Breast epithelium (tissue), 4 donors: ENCODE data around the gene LAIR2. TPM values are rescaled to one million over a fixed set of nuclear protein-coding genes. Genes with fewer than 3 reads are reported as not detected.
"Not testable (repeated sequence)": the region's sequence is repeated elsewhere in the genome, so short reads cannot be mapped to it uniquely, and the experiment has no call there.

Experiments used
- DNase-seq, 2 donors: peaks; one replicate each; pipeline ENCODE4 v3.0.0-alpha.2; 2019; ENCODE audit warnings: low spot score in 2 of 2
- H3K27ac ChIP-seq, 2 donors: fragments of 200-600 bp; sonication (generic) in 1 of 2; one replicate each; pipeline ENCODE4 v1.5.1; 2016 to 2019; ENCODE audit warnings: mild to moderate bottlenecking in 1 of 2
- H3K27me3 ChIP-seq, 2 donors: fragments of 200-600 bp; sonication (generic) in 1 of 2; one replicate each; pipeline versions ENCODE4 v1.5.1 to v1.6.0; 2017 to 2019; ENCODE audit warnings: control low read depth in 1 of 2, mild to moderate bottlenecking in 1 of 2
- H3K36me3 ChIP-seq: fragments of 200-600 bp; one replicate; pipeline ENCODE4 v1.5.1; 2019
- H3K4me1 ChIP-seq, 2 donors: fragments of 200-600 bp; sonication (generic); one replicate each; pipeline ENCODE4 v1.5.1; 2016 to 2019; ENCODE audit warnings: control low read depth in 1 of 2
- H3K4me3 ChIP-seq, 3 donors: fragments of 200-600 bp; sonication (generic); 1 replicate in 2 of 3; 2 replicates in 1 of 3; pipeline ENCODE4 v1.5.1; 2016 to 2019; ENCODE audit warnings: mild to moderate bottlenecking in 3 of 3, moderate library complexity in 2 of 3
- H3K9me3 ChIP-seq, 2 donors: fragments of 200-600 bp; sonication (generic) in 1 of 2; one replicate each; pipeline ENCODE4 v1.5.1; 2016 to 2019; ENCODE audit warnings: control low read depth in 1 of 2
- POLR2A ChIP-seq: fragments of 450-650 bp; IDR thresholded peaks from one replicate; pipeline ENCODE4 v1.6.1; 2016; ENCODE audit warnings: antibody characterized with exemption, mild to moderate bottlenecking, moderate library complexity
- POLR2AphosphoS5 ChIP-seq, 3 donors: sonication (generic); formaldehyde crosslinking; IDR thresholded peaks; one replicate each; pipeline ENCODE4 v1.6.1; 2017; ENCODE audit warnings: antibody characterized with exemption in 3 of 3
- intact Hi-C: fragments of 100-400 bp; cut with DNase I; formaldehyde crosslinking; loops from one replicate; pipeline ENCODE4 v1.15.1; 2023; ENCODE audit warnings: low total_unique reads
- total RNA-seq, 3 donors: library from RNA; depleted of rRNA; stranded (reverse); fragments of >200 nt; gene quantifications; one replicate each; pipeline ENCODE4 v1.1.0, GENCODE V29; 2016
- TF ChIP-seq, protein P1 (sequence below), 3 donors: fragments of 450-650 bp; IDR thresholded peaks; one replicate each; pipeline ENCODE4 v1.5.1; 2016 to 2017; ENCODE audit warnings: antibody characterized with exemption in 3 of 3, mild to moderate bottlenecking in 3 of 3, moderate library complexity in 3 of 3

LAIR2 gene
- total RNA-seq, 3 donors from 2014 or later, result not detected

DNA sequence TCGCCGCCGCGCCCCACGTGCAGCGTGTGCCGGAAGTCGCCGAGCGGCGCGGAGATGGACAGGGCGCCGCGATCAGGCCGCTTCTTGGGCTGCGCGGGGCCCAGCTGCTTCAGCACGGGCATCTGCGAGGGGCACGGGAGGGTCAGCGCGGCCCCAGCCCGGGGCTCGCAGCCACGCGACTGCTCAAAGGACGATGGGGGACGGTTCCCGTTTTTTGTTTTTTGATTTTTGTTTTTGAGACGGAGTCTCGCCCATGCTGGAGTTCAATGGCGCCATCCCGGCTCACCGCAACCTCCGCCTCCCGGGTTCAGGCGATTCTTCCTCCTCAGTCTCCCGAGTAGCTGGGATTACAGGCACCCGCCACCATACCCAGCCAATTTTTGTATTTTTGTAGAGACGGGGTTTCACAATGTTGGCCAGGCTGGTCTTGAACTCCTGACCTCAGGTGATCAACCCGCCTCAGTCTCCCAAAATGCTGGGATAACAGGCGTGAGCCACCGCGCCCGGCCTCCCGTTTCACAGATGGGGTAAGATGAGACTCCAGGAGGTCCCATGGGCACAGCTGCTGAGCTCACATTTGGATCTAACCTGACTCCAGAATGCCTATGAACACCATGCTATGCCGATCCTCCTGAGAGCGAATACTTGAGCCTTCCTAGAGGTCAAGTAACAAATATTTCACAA, 37.1 kb upstream of the LAIR2 start:
- TF ChIP-seq, protein P1, sequence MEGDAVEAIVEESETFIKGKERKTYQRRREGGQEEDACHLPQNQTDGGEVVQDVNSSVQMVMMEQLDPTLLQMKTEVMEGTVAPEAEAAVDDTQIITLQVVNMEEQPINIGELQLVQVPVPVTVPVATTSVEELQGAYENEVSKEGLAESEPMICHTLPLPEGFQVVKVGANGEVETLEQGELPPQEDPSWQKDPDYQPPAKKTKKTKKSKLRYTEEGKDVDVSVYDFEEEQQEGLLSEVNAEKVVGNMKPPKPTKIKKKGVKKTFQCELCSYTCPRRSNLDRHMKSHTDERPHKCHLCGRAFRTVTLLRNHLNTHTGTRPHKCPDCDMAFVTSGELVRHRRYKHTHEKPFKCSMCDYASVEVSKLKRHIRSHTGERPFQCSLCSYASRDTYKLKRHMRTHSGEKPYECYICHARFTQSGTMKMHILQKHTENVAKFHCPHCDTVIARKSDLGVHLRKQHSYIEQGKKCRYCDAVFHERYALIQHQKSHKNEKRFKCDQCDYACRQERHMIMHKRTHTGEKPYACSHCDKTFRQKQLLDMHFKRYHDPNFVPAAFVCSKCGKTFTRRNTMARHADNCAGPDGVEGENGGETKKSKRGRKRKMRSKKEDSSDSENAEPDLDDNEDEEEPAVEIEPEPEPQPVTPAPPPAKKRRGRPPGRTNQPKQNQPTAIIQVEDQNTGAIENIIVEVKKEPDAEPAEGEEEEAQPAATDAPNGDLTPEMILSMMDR (IDR thresholded peaks at IDR 0.05), result no peak
- no peak for TF ChIP-seq POLR2AphosphoS5 (IDR thresholded peaks at IDR 0.05)
- TF ChIP-seq POLR2A, result no peak
- Histone ChIP-seq H3K36me3 (peaks cover 8% of the 10 kb centered on the region), H3K27ac (peak overlapping the region; percentile 40 to 98), H3K27me3 (no peaks in the 10 kb centered on the region), H3K4me3 (peak overlapping the region in 2 of 3 donors; percentile 71 to 82), H3K9me3 (no peaks in the 10 kb centered on the region), H3K4me1 (peaks cover 0 to 11% of the 10 kb centered on the region in 2 donors)
- DNase-seq, result no peak
- intact Hi-C loops, result no loop called here

DNA sequence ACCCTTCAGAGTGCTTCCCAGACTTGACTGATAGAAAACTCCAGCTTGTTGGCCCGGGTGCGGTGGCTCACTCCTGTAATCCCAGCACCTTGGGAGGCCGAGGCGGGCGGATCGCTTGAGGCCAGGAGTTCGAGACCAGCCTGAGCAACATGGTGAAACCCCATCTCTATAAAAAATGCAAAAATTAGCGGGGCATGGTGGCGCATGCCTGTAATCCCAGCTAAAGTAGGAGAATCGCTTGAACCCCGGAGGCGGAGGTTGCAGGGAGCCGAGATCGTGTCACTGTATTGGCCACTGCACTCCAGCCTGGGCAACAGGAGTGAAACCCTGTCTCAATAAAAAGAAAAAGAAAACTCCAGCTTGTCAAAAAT, 36.5 kb upstream of the LAIR2 start:
- H3K9me3 ChIP-seq, H3K4me3 ChIP-seq, H3K27ac ChIP-seq, intact Hi-C loops, H3K27me3 ChIP-seq, DNase-seq, H3K36me3 ChIP-seq: not testable (repeated sequence)
- peaks cover 0 to 16% of the 10 kb centered on the region in 2 donors for H3K4me1 ChIP-seq

DNA sequence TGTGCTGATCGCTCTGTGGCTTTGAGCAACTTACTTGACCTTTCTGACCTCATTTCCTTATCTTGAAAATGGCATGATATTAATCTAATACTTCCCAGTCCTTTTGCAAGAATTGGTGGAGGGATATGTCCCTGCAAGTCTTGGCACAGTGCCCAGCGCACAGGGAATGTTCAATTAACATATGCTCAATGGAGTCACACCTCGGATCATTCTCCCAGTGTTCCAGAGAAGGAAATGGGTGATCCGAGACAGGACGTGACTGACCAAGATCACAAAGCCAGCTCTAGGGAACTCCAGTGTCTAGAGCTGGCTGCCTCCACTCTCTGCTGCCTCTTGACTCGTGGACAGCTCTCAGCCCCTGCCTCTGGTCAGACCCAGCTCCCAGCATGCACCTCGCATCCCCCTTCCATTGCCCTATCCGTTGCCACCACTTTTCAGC, 33.1 kb upstream of the LAIR2 start:
- no peaks in the 10 kb centered on the region for H3K9me3 ChIP-seq
- H3K27ac ChIP-seq, result peak overlapping the region in 1 of 2 donors; percentile 36
- intact Hi-C loops, result no loop called here
- DNase-seq, result no peak
- no peaks in the 10 kb centered on the region for H3K27me3 ChIP-seq
- TF ChIP-seq POLR2AphosphoS5 (IDR thresholded peaks at IDR 0.05) (no peak), POLR2A (no peak)
- TF ChIP-seq, protein P1 (IDR thresholded peaks at IDR 0.05), result no peak
- H3K4me3 ChIP-seq, result no peak overlapping the region
- peaks cover 5 to 8% of the 10 kb centered on the region in 2 donors for H3K4me1 ChIP-seq
- H3K36me3 ChIP-seq, result no peaks in the 10 kb centered on the region

DNA sequence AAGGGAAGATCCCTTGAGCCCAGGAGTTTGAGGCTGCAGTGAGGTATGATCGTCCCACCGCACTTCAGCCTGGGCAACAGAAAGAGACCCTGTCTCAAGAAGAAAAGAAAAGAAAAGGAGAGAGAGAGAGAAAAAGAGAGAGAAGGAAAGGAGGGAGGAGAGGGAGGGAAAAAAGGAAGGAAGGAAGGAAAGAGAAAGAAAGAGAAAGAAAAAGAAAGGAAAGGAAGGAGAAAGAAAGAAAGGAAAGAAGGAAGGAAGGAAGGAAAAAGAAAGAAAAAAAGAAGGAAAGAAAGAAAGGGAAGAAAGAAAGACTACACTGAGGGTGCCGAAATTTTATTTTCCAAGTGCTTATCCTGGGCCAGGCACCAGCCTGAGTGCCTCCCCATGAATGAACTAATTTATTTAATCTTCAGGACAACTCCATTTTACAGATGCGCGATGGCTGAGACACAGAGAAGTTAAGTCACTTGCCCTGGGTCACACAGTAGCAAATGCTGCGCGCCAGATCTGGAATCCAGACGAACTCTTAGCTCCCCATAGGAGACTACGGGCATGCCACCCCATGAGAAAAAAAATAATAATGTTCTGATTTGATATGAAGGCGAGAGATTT, 32.2 kb upstream of the LAIR2 start:
- Histone ChIP-seq H3K36me3 (no peaks in the 10 kb centered on the region), H3K4me3 (peak overlapping the region in 2 of 3 donors; percentile 61 to 73), H3K9me3 (no peaks in the 10 kb centered on the region), H3K27ac (peak overlapping the region; percentile 86 to 92), H3K27me3 (no peaks in the 10 kb centered on the region), H3K4me1 (peaks cover 5 to 8% of the 10 kb centered on the region in 2 donors)
- TF ChIP-seq, protein P1 (IDR thresholded peaks at IDR 0.05), result no peak
- TF ChIP-seq POLR2A, result no peak
- TF ChIP-seq POLR2AphosphoS5 (IDR thresholded peaks at IDR 0.05), result no peak
- DNase-seq, result no peak
- intact Hi-C loops, result loop anchor here (10.0 kb wide), 1 partner anchor 586 kb away; the partner anchor contains the start of gene PRKCG

DNA sequence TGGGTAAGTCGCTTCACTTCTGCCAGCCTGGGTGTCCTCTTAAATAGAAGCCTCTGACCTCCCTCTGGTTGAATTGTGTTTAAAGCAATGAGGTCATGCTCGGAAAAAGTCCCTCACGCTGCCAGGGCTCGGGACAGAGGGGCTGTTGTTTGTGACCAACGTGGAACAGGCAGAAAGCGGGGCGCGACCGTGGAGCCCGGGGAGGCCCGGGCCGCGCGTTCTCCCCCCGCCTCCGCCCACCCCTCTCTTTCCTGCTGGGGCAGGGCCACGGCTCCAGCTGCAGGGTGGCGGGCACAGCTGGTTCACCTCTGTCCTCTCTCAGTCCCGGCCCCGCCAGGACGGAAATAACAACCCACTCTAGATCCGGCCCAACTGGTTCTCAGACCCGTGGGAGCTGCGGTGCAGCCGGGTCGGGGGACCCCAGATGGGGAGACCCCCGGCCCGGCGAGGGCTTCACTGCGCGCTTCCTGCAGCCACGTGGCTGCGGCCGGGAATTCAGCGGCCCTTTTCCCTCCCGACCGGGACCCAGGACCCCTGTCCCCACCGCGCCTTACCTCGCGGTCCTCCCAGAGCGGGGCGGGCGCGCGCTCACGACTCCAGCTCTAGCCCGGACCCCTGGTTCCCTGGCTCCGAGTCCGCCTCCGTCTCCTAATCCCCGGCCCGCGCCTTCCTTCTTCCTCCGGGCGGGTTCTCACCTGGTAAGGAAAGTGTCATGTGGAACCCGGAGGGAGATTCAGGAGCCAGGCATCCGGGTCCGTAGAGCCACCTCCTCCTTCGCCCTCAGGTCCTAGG, 31.4 kb upstream of the LAIR2 start:
- intact Hi-C loops, result loop anchor here (10.0 kb wide), 1 partner anchor 586 kb away; the partner anchor contains the start of gene PRKCG
- no peaks in the 10 kb centered on the region for H3K9me3 ChIP-seq
- peak in 2 of 3 donors; percentile 5 to 21 for TF ChIP-seq POLR2AphosphoS5 (IDR thresholded peaks at IDR 0.05)
- no peak for TF ChIP-seq POLR2A
- TF ChIP-seq, protein P1 (IDR thresholded peaks at IDR 0.05), result no peak

More for the DNA sequence above, 31.4 kb upstream of the LAIR2 start:
- H3K4me3 ChIP-seq, result peak overlapping the region; percentile 44 to 73 (median 61)
- DNase-seq, result no peak
- no peaks in the 10 kb centered on the region for H3K27me3 ChIP-seq
- H3K4me1 ChIP-seq, result peaks cover 5 to 8% of the 10 kb centered on the region in 2 donors
- H3K27ac ChIP-seq, result peak overlapping the region; percentile 86 to 92
- no peaks in the 10 kb centered on the region for H3K36me3 ChIP-seq
